K562 (cell line): Measurements from ENCODE around the gene DNMT3L. TPM values are rescaled to one million over a fixed set of nuclear protein-coding genes. Genes with fewer than 3 reads are reported as not detected.
A peak's percentile ranks its signal among the peaks of the same experiment; 100 is the strongest.

Source experiments
- CBFB ChIP-seq: sonication (generic); formaldehyde crosslinking; IDR thresholded peaks from 2 replicates; pipeline ENCODE4 v1.4.0; 2020; ENCODE audit warnings: mild to moderate bottlenecking, missing genetic modification reagents
- GABPB1 ChIP-seq: sonication (generic); formaldehyde crosslinking; IDR thresholded peaks from 2 replicates; pipeline ENCODE4 v1.8.0; 2022; ENCODE audit warnings: mild to moderate bottlenecking, missing genetic modification reagents
- HMG20A ChIP-seq: fragments of 450-650 bp; formaldehyde crosslinking; conservative IDR thresholded peaks from 2 replicates; pipeline ENCODE4 v1.4.0; 2020; ENCODE audit warnings: mild to moderate bottlenecking, mixed read lengths
- KLF16 ChIP-seq: IDR thresholded peaks from 2 replicates; pipeline ENCODE4 v1.6.1; 2016; ENCODE audit warnings: antibody characterized with exemption
- MCM7 ChIP-seq, 2 experiments: fragments of 450-650 bp; IDR thresholded peaks; 2 replicates each; pipeline ENCODE4 v1.6.1; 2016 to 2018
- MYBL2 ChIP-seq, 2 experiments: fragments of 450-650 bp in 1 of 2; sonication (generic) in 1 of 2; formaldehyde crosslinking in 1 of 2; IDR thresholded peaks; 2 replicates each; pipeline versions ENCODE4 v1.6.1 to v1.8.1; 2017 to 2022; ENCODE audit warnings: borderline replicate concordance in 1 of 2, inconsistent platforms in 1 of 2, low read depth in 1 of 2, mild to moderate bottlenecking in 1 of 2, missing genetic modification reagents in 1 of 2, moderate library complexity in 1 of 2
- NR1H2 ChIP-seq: sonication (generic); formaldehyde crosslinking; IDR thresholded peaks from 2 replicates; pipeline ENCODE4 v1.4.0; 2020; ENCODE audit warnings: mild to moderate bottlenecking, missing genetic modification reagents
- PYGO2 ChIP-seq: fragments of 450-650 bp; IDR thresholded peaks from 2 replicates; pipeline ENCODE4 v1.6.1; 2016; ENCODE audit warnings: mild to moderate bottlenecking, missing genetic modification characterization, moderate library complexity, missing compliant biosample characterization
- SIN3B ChIP-seq: fragments of 450-650 bp; IDR thresholded peaks from 2 replicates; pipeline ENCODE4 v1.6.1; 2017; ENCODE audit warnings: low read depth, mild to moderate bottlenecking, moderate library complexity
- SREBF2 ChIP-seq: sonication (generic); formaldehyde crosslinking; IDR thresholded peaks from 2 replicates; pipeline ENCODE4 v1.4.0; 2020; ENCODE audit warnings: mild to moderate bottlenecking, missing genetic modification reagents
- SUPT5H ChIP-seq: fragments of 450-650 bp; IDR thresholded peaks from 2 replicates; pipeline ENCODE4 v1.6.1; 2016
- TAF7 ChIP-seq: fragments of 450-650 bp; IDR thresholded peaks from 2 replicates; pipeline ENCODE4 v1.6.1; 2016; ENCODE audit warnings: missing genetic modification characterization, missing compliant biosample characterization
- TRIM24 ChIP-seq, 2 experiments: fragments of 450-650 bp; IDR thresholded peaks; 2 replicates each; pipeline ENCODE4 v1.6.1; 2016
- ZBTB1 ChIP-seq: sonication (generic); formaldehyde crosslinking; IDR thresholded peaks from 2 replicates; pipeline ENCODE4 v1.8.1; 2023; ENCODE audit warnings: missing genetic modification reagents, low read depth, mild to moderate bottlenecking, borderline replicate concordance
- ZBTB26 ChIP-seq: fragments of 450-650 bp; formaldehyde crosslinking; IDR thresholded peaks from 2 replicates; pipeline ENCODE4 v1.4.0; 2022; ENCODE audit warnings: missing genetic modification characterization
- ZFP1 ChIP-seq: fragments of 450-650 bp; formaldehyde crosslinking; IDR thresholded peaks from 2 replicates; pipeline ENCODE4 v1.4.0; 2020; ENCODE audit warnings: mild to moderate bottlenecking, mixed read lengths
- ZFP36 ChIP-seq: fragments of 150-350 bp; IDR thresholded peaks from 2 replicates; pipeline ENCODE4 v1.6.1; 2018; ENCODE audit warnings: low read length, low read depth; ENCODE audit not compliant: partially characterized antibody
- ZKSCAN1 ChIP-seq: fragments of 150-350 bp; IDR thresholded peaks from 2 replicates; pipeline ENCODE4 v1.6.1; 2016; ENCODE audit warnings: low read depth, low read length
- ZKSCAN8 ChIP-seq: fragments of 200-800 bp; sonication (Bioruptor generic); IDR thresholded peaks from 2 replicates; pipeline ENCODE4 v1.6.1; 2016; ENCODE audit warnings: missing genetic modification characterization, missing compliant biosample characterization
- ZNF133 ChIP-seq: fragments of 250-450 bp; sonication (Bioruptor Pico); IDR thresholded peaks from 2 replicates; pipeline ENCODE4 v1.4.0; 2020; ENCODE audit warnings: mild to moderate bottlenecking
- polyA plus RNA-seq, 8 experiments: library from polyadenylated mRNA; depleted of rRNA in 4 of 8; stranded (reverse) in 5 of 8; unstranded in 3 of 8; fragments of >200 nt; fragmentation: Nextera tagmentation in 2 of 8; fragmentation: Illumina TruSeq in 1 of 8; extraction: Ambion mirVana in 2 of 8; extraction: Trizol in 1 of 8; gene quantifications; 2 replicates each; pipeline versions ENCODE4 v1.2.1 to v1.2.3, GENCODE V29; 2011 to 2014; ENCODE audit warnings: inconsistent platforms in 1 of 8, missing spikeins in 1 of 8
- total RNA-seq, 7 experiments: library from RNA; depleted of rRNA in 6 of 7; stranded (reverse); fragments of >200 nt in 6 of 7; fragmentation: Illumina TruSeq in 2 of 7; extraction: Trizol in 2 of 7; gene quantifications; 2 replicates each; pipeline versions ENCODE4 v1.2.1 to v1.2.3, GENCODE V29; 2011 to 2021; ENCODE audit warnings: low replicate concordance in 1 of 7
- TF ChIP-seq, protein P1 (sequence below), 2 experiments: IDR thresholded peaks; 2 replicates each; pipeline ENCODE4 v1.6.1; 2012; ENCODE audit warnings: improper control_type of control experiment in 2 of 2, low read depth in 2 of 2, low read length in 2 of 2, borderline replicate concordance in 1 of 2
- TF ChIP-seq, protein P2 (sequence below): sonication (generic); formaldehyde crosslinking; IDR thresholded peaks from 2 replicates; pipeline ENCODE4 v1.9.0; 2022; ENCODE audit warnings: mild to moderate bottlenecking, missing genetic modification reagents
- TF ChIP-seq, protein P3 (sequence below): fragments of 450-650 bp; conservative IDR thresholded peaks from 2 replicates; pipeline ENCODE4 v1.6.1; 2016; ENCODE audit warnings: missing genetic modification characterization, low read depth, mild to moderate bottlenecking, control low read depth, missing compliant biosample characterization

DNMT3L gene
- total and polyA plus RNA-seq, 9 of the 15 experiments (the other 6 are each of a cell fraction or from before 2014, with no cell fraction given), result 0.08 TPM; not detected in 8

- TF ChIP-seq, protein P1, sequence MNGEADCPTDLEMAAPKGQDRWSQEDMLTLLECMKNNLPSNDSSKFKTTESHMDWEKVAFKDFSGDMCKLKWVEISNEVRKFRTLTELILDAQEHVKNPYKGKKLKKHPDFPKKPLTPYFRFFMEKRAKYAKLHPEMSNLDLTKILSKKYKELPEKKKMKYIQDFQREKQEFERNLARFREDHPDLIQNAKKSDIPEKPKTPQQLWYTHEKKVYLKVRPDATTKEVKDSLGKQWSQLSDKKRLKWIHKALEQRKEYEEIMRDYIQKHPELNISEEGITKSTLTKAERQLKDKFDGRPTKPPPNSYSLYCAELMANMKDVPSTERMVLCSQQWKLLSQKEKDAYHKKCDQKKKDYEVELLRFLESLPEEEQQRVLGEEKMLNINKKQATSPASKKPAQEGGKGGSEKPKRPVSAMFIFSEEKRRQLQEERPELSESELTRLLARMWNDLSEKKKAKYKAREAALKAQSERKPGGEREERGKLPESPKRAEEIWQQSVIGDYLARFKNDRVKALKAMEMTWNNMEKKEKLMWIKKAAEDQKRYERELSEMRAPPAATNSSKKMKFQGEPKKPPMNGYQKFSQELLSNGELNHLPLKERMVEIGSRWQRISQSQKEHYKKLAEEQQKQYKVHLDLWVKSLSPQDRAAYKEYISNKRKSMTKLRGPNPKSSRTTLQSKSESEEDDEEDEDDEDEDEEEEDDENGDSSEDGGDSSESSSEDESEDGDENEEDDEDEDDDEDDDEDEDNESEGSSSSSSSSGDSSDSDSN (IDR thresholded peaks at IDR 0.05; ENCODE audit: borderline replicate concordance in 1 of 2, low read depth in 2 of 2, low read length in 2 of 2), result peak in 1 of 2 experiments; percentile 57; a peak in 1 of 4 replicates
- TF ChIP-seq NR1H2, result no peak
- no peak for TF ChIP-seq SUPT5H
- TF ChIP-seq TAF7 (tag), result no peak
- TF ChIP-seq, protein P2, sequence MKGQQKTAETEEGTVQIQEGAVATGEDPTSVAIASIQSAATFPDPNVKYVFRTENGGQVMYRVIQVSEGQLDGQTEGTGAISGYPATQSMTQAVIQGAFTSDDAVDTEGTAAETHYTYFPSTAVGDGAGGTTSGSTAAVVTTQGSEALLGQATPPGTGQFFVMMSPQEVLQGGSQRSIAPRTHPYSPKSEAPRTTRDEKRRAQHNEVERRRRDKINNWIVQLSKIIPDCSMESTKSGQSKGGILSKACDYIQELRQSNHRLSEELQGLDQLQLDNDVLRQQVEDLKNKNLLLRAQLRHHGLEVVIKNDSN (CRISPR knock-in tag), result no peak
- no peak for TF ChIP-seq ZFP1
- TF ChIP-seq ZBTB26 (CRISPR knock-in tag), result 0 out of 2 replicates have a peak, but pooled peaks have one; percentile 69
- no peak for TF ChIP-seq TRIM24 (IDR thresholded peaks at IDR 0.05)
- peak; percentile 38 for TF ChIP-seq ZFP36
- no peak for TF ChIP-seq HMG20A (CRISPR knock-in tag)
- TF ChIP-seq GABPB1 (CRISPR knock-in tag), result peak; percentile 50; the same call in 1 of the 2 replicates
- TF ChIP-seq PYGO2 (tag), result no peak
- no peak for TF ChIP-seq ZKSCAN8 (CRISPR knock-in tag)
- no peak for TF ChIP-seq SIN3B
- TF ChIP-seq CBFB (CRISPR knock-in tag), result no peak
- TF ChIP-seq, protein P3, sequence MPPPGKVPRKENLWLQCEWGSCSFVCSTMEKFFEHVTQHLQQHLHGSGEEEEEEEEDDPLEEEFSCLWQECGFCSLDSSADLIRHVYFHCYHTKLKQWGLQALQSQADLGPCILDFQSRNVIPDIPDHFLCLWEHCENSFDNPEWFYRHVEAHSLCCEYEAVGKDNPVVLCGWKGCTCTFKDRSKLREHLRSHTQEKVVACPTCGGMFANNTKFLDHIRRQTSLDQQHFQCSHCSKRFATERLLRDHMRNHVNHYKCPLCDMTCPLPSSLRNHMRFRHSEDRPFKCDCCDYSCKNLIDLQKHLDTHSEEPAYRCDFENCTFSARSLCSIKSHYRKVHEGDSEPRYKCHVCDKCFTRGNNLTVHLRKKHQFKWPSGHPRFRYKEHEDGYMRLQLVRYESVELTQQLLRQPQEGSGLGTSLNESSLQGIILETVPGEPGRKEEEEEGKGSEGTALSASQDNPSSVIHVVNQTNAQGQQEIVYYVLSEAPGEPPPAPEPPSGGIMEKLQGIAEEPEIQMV (tag), result no peak
- TF ChIP-seq MCM7 (IDR thresholded peaks at IDR 0.05), result no peak
- TF ChIP-seq MYBL2 (IDR thresholded peaks at IDR 0.05; ENCODE audit: low read depth), result no peak
- TF ChIP-seq MYBL2 (CRISPR knock-in tag; IDR thresholded peaks at IDR 0.05; ENCODE audit: borderline replicate concordance), result no peak
- no peak for TF ChIP-seq ZKSCAN1
- no peak for TF ChIP-seq KLF16
- TF ChIP-seq ZNF133 (CRISPR knock-in tag), result no peak
- TF ChIP-seq ZBTB1 (CRISPR knock-in tag), result no peak
- TF ChIP-seq SREBF2, result no peak
Observed at GRCh38 chr21:44297525-44298290, 36.0 kb upstream of the DNMT3L start (continued).
